ENCODE measurements around the gene CXCL12.

CXCL12 gene

GRCh38 chr10:44413416-44413815, 28.5 kb upstream of the CXCL12 start:
- no peak overlapping the region for H3K4me2 ChIP-seq (ENCODE audit: insufficient read depth, low read length)
- no peaks in the 10 kb centered on the region for H3K79me2 ChIP-seq (ENCODE audit: insufficient read depth, low read length)
- H3K27ac ChIP-seq (ENCODE audit: low read length), result no peak overlapping the region
- H3K27me3 ChIP-seq (ENCODE audit: insufficient read depth, low read length, poor library complexity), result no peaks in the 10 kb centered on the region
- TF ChIP-seq EZH2 (IDR thresholded peaks at IDR 0.05; ENCODE audit: borderline replicate concordance, low read depth, low read length, severe bottlenecking) (no peak), CTCF (IDR thresholded peaks at IDR 0.05; ENCODE audit: borderline replicate concordance, extremely low read depth, low read length, poor library complexity, severe bottlenecking) (no peak)
- no peak overlapping the region for H3K9ac ChIP-seq (ENCODE audit: low read depth, low read length)
- ATAC-seq (ENCODE audit: insufficient read depth, low read depth), result no peak
- H2AFZ ChIP-seq (ENCODE audit: low read depth, low read length), result no peak overlapping the region
- DNase-seq, result no peak
- H3K4me3 ChIP-seq (ENCODE audit: low read depth in 1 of 2, low read length in 2 of 2), result no peak overlapping the region
- no peaks in the 10 kb centered on the region for H4K20me1 ChIP-seq (ENCODE audit: insufficient read depth, low read length)
- H3K9me3 ChIP-seq (ENCODE audit: insufficient read depth, low read length, severe bottlenecking), result peaks cover 2% of the 10 kb centered on the region
- H3K4me1 ChIP-seq (ENCODE audit: insufficient read depth, low read length), result no peaks in the 10 kb centered on the region
- no peaks in the 10 kb centered on the region for H3K36me3 ChIP-seq (ENCODE audit: insufficient read depth, low read length)

GRCh38 chr10:44411251-44411650, 26.4 kb upstream of the CXCL12 start:
- H3K27me3 ChIP-seq (ENCODE audit: insufficient read depth, low read length, poor library complexity), result no peaks in the 10 kb centered on the region
- H3K9me3 ChIP-seq (ENCODE audit: insufficient read depth, low read length, severe bottlenecking), result peaks cover 2% of the 10 kb centered on the region
- H3K4me3 ChIP-seq (ENCODE audit: low read depth in 1 of 2, low read length in 2 of 2), result no peak overlapping the region
- no peak overlapping the region for H3K4me2 ChIP-seq (ENCODE audit: insufficient read depth, low read length)
- H3K9ac ChIP-seq (ENCODE audit: low read depth, low read length), result no peak overlapping the region
- no peaks in the 10 kb centered on the region for H3K4me1 ChIP-seq (ENCODE audit: insufficient read depth, low read length)
- H3K27ac ChIP-seq (ENCODE audit: low read length), result no peak overlapping the region
- TF ChIP-seq EZH2 (IDR thresholded peaks at IDR 0.05; ENCODE audit: borderline replicate concordance, low read depth, low read length, severe bottlenecking) (no peak), CTCF (IDR thresholded peaks at IDR 0.05; ENCODE audit: borderline replicate concordance, extremely low read depth, low read length, poor library complexity, severe bottlenecking) (no peak)
- no peaks in the 10 kb centered on the region for H3K36me3 ChIP-seq (ENCODE audit: insufficient read depth, low read length)
- H2AFZ ChIP-seq (ENCODE audit: low read depth, low read length), result no peak overlapping the region
- H4K20me1 ChIP-seq (ENCODE audit: insufficient read depth, low read length), result no peaks in the 10 kb centered on the region
- DNase-seq, result no peak
- ATAC-seq (ENCODE audit: insufficient read depth, low read depth), result no peak
- H3K79me2 ChIP-seq (ENCODE audit: insufficient read depth, low read length), result no peaks in the 10 kb centered on the region

GRCh38 chr10:44404741-44405437, 20.0 kb upstream of the CXCL12 start:
- H3K27me3 ChIP-seq (ENCODE audit: insufficient read depth, low read length, poor library complexity), result peaks cover 5% of the 10 kb centered on the region
- ATAC-seq (ENCODE audit: insufficient read depth, low read depth) (no peak), DNase-seq (no peak)
- no peak overlapping the region for H3K27ac ChIP-seq (ENCODE audit: low read length)
- H3K4me3 ChIP-seq (ENCODE audit: low read depth in 1 of 2, low read length in 2 of 2), result no peak overlapping the region
- H3K9me3 ChIP-seq (ENCODE audit: insufficient read depth, low read length, severe bottlenecking), result no peaks in the 10 kb centered on the region
- no peak overlapping the region for H2AFZ ChIP-seq (ENCODE audit: low read depth, low read length)
- H4K20me1 ChIP-seq (ENCODE audit: insufficient read depth, low read length), result no peaks in the 10 kb centered on the region
- H3K4me2 ChIP-seq (ENCODE audit: insufficient read depth, low read length), result no peak overlapping the region
- H3K9ac ChIP-seq (ENCODE audit: low read depth, low read length), result no peak overlapping the region
- no peaks in the 10 kb centered on the region for H3K4me1 ChIP-seq (ENCODE audit: insufficient read depth, low read length)
- TF ChIP-seq EZH2 (IDR thresholded peaks at IDR 0.05; ENCODE audit: borderline replicate concordance, low read depth, low read length, severe bottlenecking) (no peak), CTCF (IDR thresholded peaks at IDR 0.05; ENCODE audit: borderline replicate concordance, extremely low read depth, low read length, poor library complexity, severe bottlenecking) (no peak)
- H3K79me2 ChIP-seq (ENCODE audit: insufficient read depth, low read length), result no peaks in the 10 kb centered on the region
- no peaks in the 10 kb centered on the region for H3K36me3 ChIP-seq (ENCODE audit: insufficient read depth, low read length)

Measured in DND-41 (cell line).